ENCODE measurements around the gene RASGRF2.

RASGRF2 gene

DNA sequence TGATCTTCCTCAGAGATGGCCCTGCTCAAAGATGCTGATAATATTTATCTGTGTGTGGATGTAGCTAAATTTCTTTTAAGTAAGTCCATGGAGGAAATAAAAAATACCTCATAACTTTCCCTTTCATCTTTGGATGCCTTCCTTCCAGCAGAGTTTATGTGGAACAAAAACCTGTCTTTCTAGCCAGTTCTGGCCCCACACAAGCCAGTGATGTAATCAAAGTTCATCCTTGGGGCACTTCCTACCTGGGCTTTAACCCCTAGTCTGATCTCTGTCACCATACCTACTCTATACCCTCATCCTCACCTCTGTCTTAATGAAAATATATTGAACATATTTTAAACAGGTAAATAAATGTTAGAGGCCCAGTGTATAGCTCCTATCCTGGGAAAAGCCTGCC is 39.8 kb upstream of the RASGRF2 start:
- DNase-seq (ENCODE audit: low read depth in 2 of 2): no peak
- TF ChIP-seq, protein P1, sequence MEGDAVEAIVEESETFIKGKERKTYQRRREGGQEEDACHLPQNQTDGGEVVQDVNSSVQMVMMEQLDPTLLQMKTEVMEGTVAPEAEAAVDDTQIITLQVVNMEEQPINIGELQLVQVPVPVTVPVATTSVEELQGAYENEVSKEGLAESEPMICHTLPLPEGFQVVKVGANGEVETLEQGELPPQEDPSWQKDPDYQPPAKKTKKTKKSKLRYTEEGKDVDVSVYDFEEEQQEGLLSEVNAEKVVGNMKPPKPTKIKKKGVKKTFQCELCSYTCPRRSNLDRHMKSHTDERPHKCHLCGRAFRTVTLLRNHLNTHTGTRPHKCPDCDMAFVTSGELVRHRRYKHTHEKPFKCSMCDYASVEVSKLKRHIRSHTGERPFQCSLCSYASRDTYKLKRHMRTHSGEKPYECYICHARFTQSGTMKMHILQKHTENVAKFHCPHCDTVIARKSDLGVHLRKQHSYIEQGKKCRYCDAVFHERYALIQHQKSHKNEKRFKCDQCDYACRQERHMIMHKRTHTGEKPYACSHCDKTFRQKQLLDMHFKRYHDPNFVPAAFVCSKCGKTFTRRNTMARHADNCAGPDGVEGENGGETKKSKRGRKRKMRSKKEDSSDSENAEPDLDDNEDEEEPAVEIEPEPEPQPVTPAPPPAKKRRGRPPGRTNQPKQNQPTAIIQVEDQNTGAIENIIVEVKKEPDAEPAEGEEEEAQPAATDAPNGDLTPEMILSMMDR (IDR thresholded peaks at IDR 0.05; ENCODE audit: low read depth, low read length): no peak
- H3K4me3 ChIP-seq (replicated peaks in 1 of 2; ENCODE audit: low read depth in 2 of 2, low read length in 2 of 2): no peak overlapping the region

DNA sequence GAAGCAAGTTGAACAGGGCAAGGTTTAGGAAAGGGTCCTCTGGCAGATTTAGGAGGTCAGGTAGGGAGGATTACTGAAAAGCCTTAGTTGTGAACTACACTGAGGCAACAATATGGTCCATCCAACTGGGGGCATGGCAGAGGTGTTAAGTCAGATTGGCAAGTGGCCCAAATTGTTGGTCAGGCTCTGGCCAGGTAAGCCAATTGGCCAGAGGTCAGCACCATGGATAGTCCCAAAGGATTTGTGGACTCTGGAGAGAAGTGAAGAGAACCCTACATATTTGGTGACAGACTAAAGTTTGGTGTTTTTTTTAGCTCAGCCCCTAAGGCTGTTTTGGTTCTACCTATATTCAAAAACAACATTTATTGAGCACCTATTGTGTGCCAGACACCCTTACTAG is 39.1 kb upstream of the RASGRF2 start:
- TF ChIP-seq, protein P1 (IDR thresholded peaks at IDR 0.05; ENCODE audit: low read depth, low read length): no peak
- no peak for DNase-seq (ENCODE audit: low read depth in 2 of 2)
- no peak overlapping the region for H3K4me3 ChIP-seq (replicated peaks in 1 of 2; ENCODE audit: low read depth in 2 of 2, low read length in 2 of 2)

DNA sequence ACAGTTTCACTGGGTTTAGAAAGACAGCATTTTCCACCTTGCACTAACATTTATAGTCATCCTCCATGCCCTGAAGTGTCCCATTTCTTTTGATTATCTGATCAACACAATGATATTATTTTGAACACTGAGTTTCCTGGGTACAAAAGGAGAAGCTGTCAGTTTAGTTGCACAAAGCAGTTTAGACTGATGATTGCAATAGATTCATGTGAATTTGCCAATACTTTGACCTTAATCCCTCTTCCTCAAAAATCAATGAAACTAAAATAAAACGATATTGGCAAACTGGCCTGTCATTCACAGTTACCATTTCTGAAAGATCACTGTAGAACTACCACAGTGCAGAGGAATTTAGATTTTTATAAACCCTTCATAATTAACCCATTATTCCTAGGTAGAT is 34.2 kb upstream of the RASGRF2 start:
- TF ChIP-seq, protein P1 (IDR thresholded peaks at IDR 0.05; ENCODE audit: low read depth, low read length): no peak
- H3K4me3 ChIP-seq (replicated peaks in 1 of 2; ENCODE audit: low read depth in 2 of 2, low read length in 2 of 2): no peak overlapping the region
- no peak for DNase-seq (ENCODE audit: low read depth in 2 of 2)

DNA sequence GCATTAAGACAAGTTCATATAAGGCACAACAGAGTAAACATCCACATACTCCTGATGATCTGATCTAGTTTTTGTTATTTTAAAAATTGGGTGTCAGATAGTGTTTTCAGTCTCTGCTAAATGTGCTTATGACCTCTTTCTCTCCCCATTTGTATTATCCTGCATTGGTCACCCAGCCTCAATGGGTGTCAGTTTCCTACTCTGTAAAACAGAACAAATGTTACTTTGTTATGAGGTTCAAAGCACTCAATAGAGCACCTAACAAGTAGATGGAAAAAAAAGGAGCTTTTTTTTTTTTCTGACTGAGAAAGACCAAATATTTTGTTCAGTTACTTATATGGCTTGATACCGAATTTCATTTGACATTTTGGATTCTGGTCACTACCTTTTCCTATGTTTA is 33.6 kb upstream of the RASGRF2 start:
- DNase-seq (ENCODE audit: low read depth in 2 of 2): no peak
- TF ChIP-seq, protein P1 (IDR thresholded peaks at IDR 0.05; ENCODE audit: low read depth, low read length): no peak
- H3K4me3 ChIP-seq (replicated peaks in 1 of 2; ENCODE audit: low read depth in 2 of 2, low read length in 2 of 2): no peak overlapping the region

DNA sequence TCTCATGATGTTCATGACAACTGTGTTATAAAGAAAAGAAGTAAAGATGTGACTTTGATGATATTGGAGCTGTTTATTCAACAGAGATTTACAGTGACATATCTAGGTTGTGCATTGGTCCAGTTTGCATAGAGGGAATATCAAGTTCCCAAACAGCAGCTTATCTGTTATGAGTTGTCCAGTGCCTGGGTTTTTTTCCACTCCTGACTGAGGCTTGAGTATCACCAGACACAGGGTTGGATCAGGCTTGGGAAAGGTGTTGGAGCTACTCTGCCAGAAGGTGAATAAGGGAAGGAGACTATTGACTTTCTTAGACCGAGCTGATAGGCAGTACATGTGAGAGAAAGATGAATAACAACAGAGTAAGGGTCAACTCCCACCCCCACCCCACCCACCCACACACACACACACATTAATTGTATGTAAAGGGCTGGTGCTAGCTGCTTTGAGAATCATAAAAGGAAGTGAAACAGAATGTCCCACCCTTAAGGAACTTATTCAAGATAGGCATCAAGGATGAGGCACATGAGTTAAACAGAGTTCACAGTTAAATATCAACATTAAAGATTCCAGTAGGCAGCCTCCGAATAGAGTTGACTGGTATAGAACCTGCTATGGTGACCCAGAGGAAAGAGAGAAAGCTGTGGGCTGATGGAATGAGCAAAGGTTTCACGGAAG is 33.0 kb upstream of the RASGRF2 start:
- DNase-seq (ENCODE audit: low read depth in 2 of 2): no peak
- TF ChIP-seq, protein P1 (IDR thresholded peaks at IDR 0.05; ENCODE audit: low read depth, low read length): no peak
- no peak overlapping the region for H3K4me3 ChIP-seq (replicated peaks in 1 of 2; ENCODE audit: low read depth in 2 of 2, low read length in 2 of 2)

DNA sequence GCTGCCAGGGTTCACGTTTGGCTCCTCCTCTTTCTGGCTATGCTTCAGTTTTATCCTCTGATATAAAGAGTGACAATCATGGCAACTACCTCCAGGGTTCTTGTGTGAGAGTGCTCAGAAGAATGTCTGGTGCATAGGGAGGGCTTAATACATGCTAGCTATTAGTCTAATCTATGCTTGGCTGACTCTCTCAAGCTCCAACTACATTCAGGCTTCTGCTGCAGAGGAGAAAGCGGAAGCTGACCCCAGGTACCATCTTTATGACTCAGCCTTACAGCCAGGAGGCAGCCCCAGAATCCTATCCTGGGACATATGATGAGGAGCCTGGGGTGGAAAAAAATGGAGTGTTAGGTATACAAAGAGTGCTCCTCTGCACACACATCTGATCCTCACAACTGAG is 32.1 kb upstream of the RASGRF2 start:
- H3K4me3 ChIP-seq (replicated peaks in 1 of 2; ENCODE audit: low read depth in 2 of 2, low read length in 2 of 2): no peak overlapping the region
- no peak for DNase-seq (ENCODE audit: low read depth in 2 of 2)
- TF ChIP-seq, protein P1 (IDR thresholded peaks at IDR 0.05; ENCODE audit: low read depth, low read length): no peak

DNA sequence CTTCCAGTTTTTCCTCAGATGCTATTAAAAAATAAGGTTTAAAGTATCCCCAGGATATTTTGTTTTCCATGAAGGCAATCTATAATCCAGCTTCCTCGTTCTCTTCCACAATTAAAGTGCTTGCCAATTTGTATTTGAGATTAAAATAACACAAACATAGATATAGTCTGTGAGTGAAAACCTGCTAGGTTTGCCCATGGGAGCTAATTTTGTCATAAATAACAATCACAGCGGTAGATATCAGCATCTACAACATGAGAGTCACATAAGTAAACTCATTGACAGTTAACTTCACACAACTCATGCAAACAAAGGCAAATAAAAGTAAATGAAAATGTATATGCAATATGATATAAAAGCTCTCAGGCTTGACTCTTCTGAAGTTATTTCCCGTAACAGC is 29.2 kb upstream of the RASGRF2 start:
- no peak for DNase-seq (ENCODE audit: low read depth in 2 of 2)
- H3K4me3 ChIP-seq (replicated peaks in 1 of 2; ENCODE audit: low read depth in 2 of 2, low read length in 2 of 2): no peak overlapping the region
- TF ChIP-seq, protein P1 (IDR thresholded peaks at IDR 0.05; ENCODE audit: low read depth, low read length): no peak

Measured in cardiac fibroblast (primary cell).